DOHH2 (cell line): ENCODE results near the gene MAST2.
"Not testable (repeated sequence)": the region's sequence is repeated elsewhere in the genome, so short reads cannot be mapped to it uniquely, and the experiment has no call there.

ENCODE experiments used
- H3F3A ChIP-seq: fragments of 200-600 bp; sonication (generic), shearing (Covaris generic); 2 replicates; pipeline ENCODE4 v1.6.0; 2016; ENCODE audit warnings: antibody characterized with exemption, mild to moderate bottlenecking; ENCODE audit not compliant: control insufficient read depth, insufficient read depth
- H3K27ac ChIP-seq: fragments of 200-600 bp; sonication (generic); 2 replicates; pipeline ENCODE4 v1.5.1; 2014; ENCODE audit warnings: low read depth, mild to moderate bottlenecking, low read length, moderate library complexity
- H3K27me3 ChIP-seq: fragments of 200-600 bp; sonication (generic); 2 replicates; pipeline ENCODE4 v1.6.1; 2014; ENCODE audit warnings: mild to moderate bottlenecking, low read length, mixed read lengths; ENCODE audit not compliant: control insufficient read depth
- H3K36me3 ChIP-seq: fragments of 200-600 bp; sonication (generic); 2 replicates; pipeline ENCODE4 v1.6.1; 2014; ENCODE audit warnings: mild to moderate bottlenecking, low read length, moderate library complexity, mixed read lengths; ENCODE audit not compliant: control insufficient read depth
- H3K4me1 ChIP-seq: fragments of 200-600 bp; sonication (generic); 2 replicates; pipeline ENCODE4 v1.6.1; 2014; ENCODE audit warnings: mild to moderate bottlenecking, low read length, mixed read lengths; ENCODE audit not compliant: control insufficient read depth
- H3K4me2 ChIP-seq: fragments of 200-600 bp; sonication (generic); 2 replicates; pipeline ENCODE4 v1.6.0; 2014; ENCODE audit warnings: mild to moderate bottlenecking, low read length, moderate library complexity
- H3K4me3 ChIP-seq: fragments of 200-600 bp; sonication (generic); 2 replicates; pipeline ENCODE4 v1.5.1; 2014; ENCODE audit warnings: mild to moderate bottlenecking, low read length, mixed read lengths
- H3K79me2 ChIP-seq: fragments of 200-600 bp; sonication (generic); 2 replicates; pipeline ENCODE4 v1.6.1; 2014; ENCODE audit warnings: mild to moderate bottlenecking, low read length, mixed read lengths; ENCODE audit not compliant: control insufficient read depth
- H3K9me2 ChIP-seq: fragments of 200-600 bp; sonication (generic); replicated peaks from 2 replicates; pipeline ENCODE4 v1.6.1; 2014; ENCODE audit warnings: mild to moderate bottlenecking, low read length, mixed read lengths; ENCODE audit not compliant: control insufficient read depth
- H3K9me3 ChIP-seq: fragments of 200-600 bp; sonication (generic); 2 replicates; pipeline ENCODE4 v1.6.1; 2014; ENCODE audit warnings: antibody characterized with exemption, low read length, mixed read lengths; ENCODE audit not compliant: control insufficient read depth, insufficient read depth
- H4K20me1 ChIP-seq: fragments of 200-600 bp; sonication (generic); 2 replicates; pipeline ENCODE4 v1.6.0; 2014; ENCODE audit warnings: low read depth, mild to moderate bottlenecking, antibody characterized with exemption, low read length, moderate library complexity; ENCODE audit not compliant: control insufficient read depth, insufficient read depth
- EZH2phosphoT487 ChIP-seq: fragments of 200-600 bp; sonication (generic); IDR thresholded peaks from 2 replicates; pipeline ENCODE4 v1.6.1; 2017; ENCODE audit warnings: borderline replicate concordance, mild to moderate bottlenecking, antibody characterized with exemption, low read length, moderate library complexity, mixed read lengths
- TF ChIP-seq, protein P1 (sequence below): fragments of 200-600 bp; sonication (generic); IDR thresholded peaks from one replicate; pipeline ENCODE4 v1.5.1; 2014; ENCODE audit warnings: antibody characterized with exemption, mild to moderate bottlenecking, low read depth, low read length; ENCODE audit not compliant: poor library complexity, severe bottlenecking

MAST2 gene

DNA sequence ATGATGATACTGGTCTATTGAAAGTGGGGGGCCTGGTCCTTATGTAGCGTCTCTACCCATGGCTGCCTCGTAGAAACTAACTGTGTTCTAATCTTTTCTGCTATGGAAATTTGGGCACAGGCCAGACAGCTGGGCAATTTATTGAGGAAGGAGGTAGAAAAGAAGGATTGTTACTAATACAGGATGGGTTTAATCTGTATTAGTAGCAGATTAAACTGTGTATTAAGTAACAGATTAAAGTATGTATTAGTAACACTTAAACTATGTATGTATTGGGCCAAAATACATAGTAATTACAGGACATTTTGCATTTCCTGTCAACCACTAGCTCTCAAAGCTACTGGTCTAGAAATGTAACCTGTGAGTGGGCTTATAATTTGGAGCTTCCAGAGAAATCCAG lies 142.0 kb downstream of the MAST2 start:
- Histone ChIP-seq H3K36me3 (peaks cover 27% of the 10 kb centered on the region), H3K4me2 (peak overlapping the region; percentile 57), H3K9me2 (no peaks in the 10 kb centered on the region), H3F3A (0 out of 2 replicates have a peak, but pooled peaks cover 2% of the 10 kb centered on the region), H3K9me3 (peaks cover 4% of the 10 kb centered on the region; the same call in 1 of the 2 replicates), H3K79me2 (peaks cover 75% of the 10 kb centered on the region), H4K20me1 (no peaks in the 10 kb centered on the region), H3K4me1 (peaks cover 58% of the 10 kb centered on the region), H3K4me3 (peak overlapping the region; percentile 45), H3K27me3 (no peaks in the 10 kb centered on the region), H3K27ac (peak overlapping the region; percentile 75)
- TF ChIP-seq, protein P1, sequence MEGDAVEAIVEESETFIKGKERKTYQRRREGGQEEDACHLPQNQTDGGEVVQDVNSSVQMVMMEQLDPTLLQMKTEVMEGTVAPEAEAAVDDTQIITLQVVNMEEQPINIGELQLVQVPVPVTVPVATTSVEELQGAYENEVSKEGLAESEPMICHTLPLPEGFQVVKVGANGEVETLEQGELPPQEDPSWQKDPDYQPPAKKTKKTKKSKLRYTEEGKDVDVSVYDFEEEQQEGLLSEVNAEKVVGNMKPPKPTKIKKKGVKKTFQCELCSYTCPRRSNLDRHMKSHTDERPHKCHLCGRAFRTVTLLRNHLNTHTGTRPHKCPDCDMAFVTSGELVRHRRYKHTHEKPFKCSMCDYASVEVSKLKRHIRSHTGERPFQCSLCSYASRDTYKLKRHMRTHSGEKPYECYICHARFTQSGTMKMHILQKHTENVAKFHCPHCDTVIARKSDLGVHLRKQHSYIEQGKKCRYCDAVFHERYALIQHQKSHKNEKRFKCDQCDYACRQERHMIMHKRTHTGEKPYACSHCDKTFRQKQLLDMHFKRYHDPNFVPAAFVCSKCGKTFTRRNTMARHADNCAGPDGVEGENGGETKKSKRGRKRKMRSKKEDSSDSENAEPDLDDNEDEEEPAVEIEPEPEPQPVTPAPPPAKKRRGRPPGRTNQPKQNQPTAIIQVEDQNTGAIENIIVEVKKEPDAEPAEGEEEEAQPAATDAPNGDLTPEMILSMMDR, result no peak
- TF ChIP-seq EZH2phosphoT487, result no peak

DNA sequence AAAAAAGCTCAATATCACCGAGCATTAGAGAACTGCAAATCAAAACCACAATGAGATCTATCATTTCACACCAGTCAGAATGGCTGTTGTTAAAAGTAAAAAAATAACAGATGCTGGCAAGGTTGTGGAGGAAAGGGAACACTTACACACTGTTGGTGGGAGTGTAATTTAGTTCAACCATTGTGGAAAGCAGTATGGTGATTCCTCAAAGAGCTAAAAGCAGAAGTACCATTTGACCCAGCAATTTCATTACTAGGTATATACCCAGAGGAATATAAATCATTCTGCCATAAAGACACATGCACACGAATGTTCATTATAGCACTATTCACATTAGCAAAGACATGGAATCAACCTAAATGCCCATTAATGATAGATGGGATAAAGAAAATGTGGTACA lies 146.1 kb downstream of the MAST2 start:
- H3K27me3 ChIP-seq, H3K9me2 ChIP-seq, H4K20me1 ChIP-seq, H3K9me3 ChIP-seq, H3F3A ChIP-seq, H3K27ac ChIP-seq, H3K4me3 ChIP-seq, H3K4me2 ChIP-seq: not testable (repeated sequence)
- Histone ChIP-seq H3K4me1 (peaks cover 41% of the 10 kb centered on the region), H3K79me2 (peaks cover 54% of the 10 kb centered on the region), H3K36me3 (peaks cover 41% of the 10 kb centered on the region)

DNA sequence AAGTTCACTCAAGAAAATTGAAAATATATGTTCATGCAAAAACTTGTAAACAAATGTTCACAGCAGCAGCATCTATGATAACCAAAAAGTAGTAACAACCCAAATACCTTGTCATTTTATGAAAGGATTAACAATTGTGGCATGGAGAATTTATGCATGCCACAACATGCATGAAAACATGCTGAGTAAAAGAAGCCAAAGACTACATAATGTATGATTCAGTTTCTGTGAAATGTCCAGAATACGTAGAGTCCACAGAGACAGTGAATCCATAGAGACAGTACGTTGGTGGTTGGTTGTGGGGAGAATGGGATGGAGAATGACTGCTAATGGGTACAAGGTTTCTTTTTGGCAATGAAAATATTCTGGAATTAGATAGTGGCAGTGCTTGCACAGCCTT lies 148.7 kb downstream of the MAST2 start:
- Histone ChIP-seq H3K27ac (no peak overlapping the region), H3K36me3 (peaks cover 33% of the 10 kb centered on the region), H3K9me3 (peaks cover 4% of the 10 kb centered on the region; the same call in 1 of the 2 replicates), H3K79me2 (peaks cover 43% of the 10 kb centered on the region), H3K27me3 (no peaks in the 10 kb centered on the region), H3F3A (peaks cover 6% of the 10 kb centered on the region; the same call in 1 of the 2 replicates), H3K9me2 (no peaks in the 10 kb centered on the region), H3K4me1 (peaks cover 15% of the 10 kb centered on the region), H3K4me3 (no peak overlapping the region), H3K4me2 (no peak overlapping the region), H4K20me1 (no peaks in the 10 kb centered on the region)
- TF ChIP-seq, protein P1, result no peak
- TF ChIP-seq EZH2phosphoT487, result no peak

GRCh38 chr1:45953934-45954847 lies 150.8 kb downstream of the MAST2 start:
- no peak overlapping the region for H3K27ac ChIP-seq
- no peaks in the 10 kb centered on the region for H3K9me2 ChIP-seq
- H3K27me3 ChIP-seq, result no peaks in the 10 kb centered on the region
- H3K9me3 ChIP-seq, result no peaks in the 10 kb centered on the region
- H3K36me3 ChIP-seq, result peaks cover 38% of the 10 kb centered on the region
- H3K4me2 ChIP-seq, result no peak overlapping the region
- no peaks in the 10 kb centered on the region for H4K20me1 ChIP-seq
- H3F3A ChIP-seq, result peaks cover 4% of the 10 kb centered on the region; the same call in 1 of the 2 replicates
- peaks cover 47% of the 10 kb centered on the region for H3K79me2 ChIP-seq
- H3K4me3 ChIP-seq, result no peak overlapping the region
- no peak for TF ChIP-seq EZH2phosphoT487
- TF ChIP-seq, protein P1, result no peak
- H3K4me1 ChIP-seq, result no peaks in the 10 kb centered on the region
